GM23338 (cell line): ENCODE results near the gene KREMEN2.

Experiments
- CREB1 ChIP-seq: fragments of 250-450 bp; sonication (Bioruptor Pico); IDR thresholded peaks from 2 replicates; pipeline ENCODE4 v1.5.0; 2020; ENCODE audit warnings: low read depth, mild to moderate bottlenecking, moderate library complexity
- EZH2 ChIP-seq: fragments of 200-600 bp; sonication (generic); IDR thresholded peaks from one replicate; pipeline ENCODE4 v1.8.0; 2017; ENCODE audit warnings: antibody characterized with exemption, mild to moderate bottlenecking, low read depth; ENCODE audit not compliant: unreplicated experiment
- EZH2phosphoT487 ChIP-seq: fragments of 200-600 bp; sonication (generic); IDR thresholded peaks from one replicate; pipeline ENCODE4 v1.8.1; 2018; ENCODE audit warnings: antibody characterized with exemption; ENCODE audit not compliant: unreplicated experiment
- JUNB ChIP-seq: IDR thresholded peaks from one replicate; pipeline ENCODE4 v1.6.1; 2016; ENCODE audit warnings: antibody characterized with exemption; ENCODE audit not compliant: unreplicated experiment
- NANOG ChIP-seq: IDR thresholded peaks from 2 replicates; pipeline ENCODE4 v1.6.1; 2016; ENCODE audit warnings: antibody characterized with exemption, borderline replicate concordance
- POLR2AphosphoS5 ChIP-seq: IDR thresholded peaks from 2 replicates; pipeline ENCODE4 v1.6.1; 2016; ENCODE audit warnings: antibody characterized with exemption, low read depth
- STAT1 ChIP-seq: IDR thresholded peaks from one replicate; pipeline ENCODE4 v1.6.1; 2016; ENCODE audit warnings: antibody characterized with exemption; ENCODE audit not compliant: unreplicated experiment
- ZNF114 ChIP-seq: fragments of 250-450 bp; sonication (Bioruptor Pico); IDR thresholded peaks from 2 replicates; pipeline ENCODE4 v1.5.0; 2020; ENCODE audit warnings: mild to moderate bottlenecking, moderate library complexity
- ZNF331 ChIP-seq: fragments of 250-450 bp; sonication (Bioruptor Pico); IDR thresholded peaks from 2 replicates; pipeline ENCODE4 v1.5.0; 2020; ENCODE audit warnings: low read depth, mild to moderate bottlenecking, moderate library complexity
- TF ChIP-seq, protein P1 (sequence below): IDR thresholded peaks from one replicate; pipeline ENCODE4 v1.6.1; 2018; ENCODE audit warnings: antibody characterized with exemption; ENCODE audit not compliant: unreplicated experiment
- TF ChIP-seq, protein P2 (sequence below), 2 experiments: fragments of 200-600 bp in 1 of 2; sonication (generic) in 1 of 2; conservative IDR thresholded peaks; 2 replicates each; pipeline versions ENCODE4 v1.5.1 to v1.6.1; 2016 to 2017; ENCODE audit warnings: antibody characterized with exemption in 2 of 2, low read depth in 2 of 2, mild to moderate bottlenecking in 2 of 2, moderate library complexity in 1 of 2
- TF ChIP-seq, protein P3 (sequence below): IDR thresholded peaks from 2 replicates; pipeline ENCODE4 v1.6.1; 2016; ENCODE audit warnings: antibody characterized with exemption
- TF ChIP-seq, protein P4 (sequence below): fragments of 250-450 bp; sonication (Bioruptor Pico); IDR thresholded peaks from 2 replicates; pipeline ENCODE4 v1.5.0; 2020; ENCODE audit warnings: mild to moderate bottlenecking, moderate library complexity

DNA sequence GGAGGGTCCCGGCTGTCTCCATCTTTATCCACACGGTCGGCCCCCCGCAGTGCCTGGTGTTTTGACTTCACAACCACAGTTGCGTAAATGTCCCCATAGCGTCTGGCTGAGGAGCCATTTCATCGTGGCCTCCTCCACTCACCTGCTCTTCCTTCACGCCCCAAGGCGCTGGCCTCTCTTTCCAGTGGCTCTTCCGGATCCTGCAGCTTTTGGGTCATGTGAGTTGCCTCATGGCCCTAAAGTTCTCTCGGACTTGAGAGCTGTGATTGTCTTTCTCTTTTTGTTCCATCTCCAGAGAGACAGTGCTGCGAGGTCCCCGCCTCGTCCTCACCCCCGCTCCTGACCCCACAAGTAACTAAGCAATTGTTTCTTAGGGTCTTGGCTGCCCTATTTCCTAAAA lies 29.6 kb upstream of the KREMEN2 start:
- TF ChIP-seq, protein P1, sequence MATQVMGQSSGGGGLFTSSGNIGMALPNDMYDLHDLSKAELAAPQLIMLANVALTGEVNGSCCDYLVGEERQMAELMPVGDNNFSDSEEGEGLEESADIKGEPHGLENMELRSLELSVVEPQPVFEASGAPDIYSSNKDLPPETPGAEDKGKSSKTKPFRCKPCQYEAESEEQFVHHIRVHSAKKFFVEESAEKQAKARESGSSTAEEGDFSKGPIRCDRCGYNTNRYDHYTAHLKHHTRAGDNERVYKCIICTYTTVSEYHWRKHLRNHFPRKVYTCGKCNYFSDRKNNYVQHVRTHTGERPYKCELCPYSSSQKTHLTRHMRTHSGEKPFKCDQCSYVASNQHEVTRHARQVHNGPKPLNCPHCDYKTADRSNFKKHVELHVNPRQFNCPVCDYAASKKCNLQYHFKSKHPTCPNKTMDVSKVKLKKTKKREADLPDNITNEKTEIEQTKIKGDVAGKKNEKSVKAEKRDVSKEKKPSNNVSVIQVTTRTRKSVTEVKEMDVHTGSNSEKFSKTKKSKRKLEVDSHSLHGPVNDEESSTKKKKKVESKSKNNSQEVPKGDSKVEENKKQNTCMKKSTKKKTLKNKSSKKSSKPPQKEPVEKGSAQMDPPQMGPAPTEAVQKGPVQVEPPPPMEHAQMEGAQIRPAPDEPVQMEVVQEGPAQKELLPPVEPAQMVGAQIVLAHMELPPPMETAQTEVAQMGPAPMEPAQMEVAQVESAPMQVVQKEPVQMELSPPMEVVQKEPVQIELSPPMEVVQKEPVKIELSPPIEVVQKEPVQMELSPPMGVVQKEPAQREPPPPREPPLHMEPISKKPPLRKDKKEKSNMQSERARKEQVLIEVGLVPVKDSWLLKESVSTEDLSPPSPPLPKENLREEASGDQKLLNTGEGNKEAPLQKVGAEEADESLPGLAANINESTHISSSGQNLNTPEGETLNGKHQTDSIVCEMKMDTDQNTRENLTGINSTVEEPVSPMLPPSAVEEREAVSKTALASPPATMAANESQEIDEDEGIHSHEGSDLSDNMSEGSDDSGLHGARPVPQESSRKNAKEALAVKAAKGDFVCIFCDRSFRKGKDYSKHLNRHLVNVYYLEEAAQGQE: no peak
- TF ChIP-seq, protein P2, sequence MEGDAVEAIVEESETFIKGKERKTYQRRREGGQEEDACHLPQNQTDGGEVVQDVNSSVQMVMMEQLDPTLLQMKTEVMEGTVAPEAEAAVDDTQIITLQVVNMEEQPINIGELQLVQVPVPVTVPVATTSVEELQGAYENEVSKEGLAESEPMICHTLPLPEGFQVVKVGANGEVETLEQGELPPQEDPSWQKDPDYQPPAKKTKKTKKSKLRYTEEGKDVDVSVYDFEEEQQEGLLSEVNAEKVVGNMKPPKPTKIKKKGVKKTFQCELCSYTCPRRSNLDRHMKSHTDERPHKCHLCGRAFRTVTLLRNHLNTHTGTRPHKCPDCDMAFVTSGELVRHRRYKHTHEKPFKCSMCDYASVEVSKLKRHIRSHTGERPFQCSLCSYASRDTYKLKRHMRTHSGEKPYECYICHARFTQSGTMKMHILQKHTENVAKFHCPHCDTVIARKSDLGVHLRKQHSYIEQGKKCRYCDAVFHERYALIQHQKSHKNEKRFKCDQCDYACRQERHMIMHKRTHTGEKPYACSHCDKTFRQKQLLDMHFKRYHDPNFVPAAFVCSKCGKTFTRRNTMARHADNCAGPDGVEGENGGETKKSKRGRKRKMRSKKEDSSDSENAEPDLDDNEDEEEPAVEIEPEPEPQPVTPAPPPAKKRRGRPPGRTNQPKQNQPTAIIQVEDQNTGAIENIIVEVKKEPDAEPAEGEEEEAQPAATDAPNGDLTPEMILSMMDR (conservative IDR thresholded peaks at IDR 0.05; ENCODE audit: low read depth in 2 of 2): no peak
- TF ChIP-seq POLR2AphosphoS5 (no peak), EZH2phosphoT487 (no peak), CREB1 (CRISPR knock-in tag) (no peak), EZH2 (no peak), JUNB (no peak), ZNF114 (CRISPR knock-in tag) (no peak), NANOG (no peak), ZNF331 (no peak), STAT1 (no peak)
- TF ChIP-seq, protein P3, sequence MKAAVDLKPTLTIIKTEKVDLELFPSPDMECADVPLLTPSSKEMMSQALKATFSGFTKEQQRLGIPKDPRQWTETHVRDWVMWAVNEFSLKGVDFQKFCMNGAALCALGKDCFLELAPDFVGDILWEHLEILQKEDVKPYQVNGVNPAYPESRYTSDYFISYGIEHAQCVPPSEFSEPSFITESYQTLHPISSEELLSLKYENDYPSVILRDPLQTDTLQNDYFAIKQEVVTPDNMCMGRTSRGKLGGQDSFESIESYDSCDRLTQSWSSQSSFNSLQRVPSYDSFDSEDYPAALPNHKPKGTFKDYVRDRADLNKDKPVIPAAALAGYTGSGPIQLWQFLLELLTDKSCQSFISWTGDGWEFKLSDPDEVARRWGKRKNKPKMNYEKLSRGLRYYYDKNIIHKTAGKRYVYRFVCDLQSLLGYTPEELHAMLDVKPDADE: no peak
- TF ChIP-seq, protein P4, sequence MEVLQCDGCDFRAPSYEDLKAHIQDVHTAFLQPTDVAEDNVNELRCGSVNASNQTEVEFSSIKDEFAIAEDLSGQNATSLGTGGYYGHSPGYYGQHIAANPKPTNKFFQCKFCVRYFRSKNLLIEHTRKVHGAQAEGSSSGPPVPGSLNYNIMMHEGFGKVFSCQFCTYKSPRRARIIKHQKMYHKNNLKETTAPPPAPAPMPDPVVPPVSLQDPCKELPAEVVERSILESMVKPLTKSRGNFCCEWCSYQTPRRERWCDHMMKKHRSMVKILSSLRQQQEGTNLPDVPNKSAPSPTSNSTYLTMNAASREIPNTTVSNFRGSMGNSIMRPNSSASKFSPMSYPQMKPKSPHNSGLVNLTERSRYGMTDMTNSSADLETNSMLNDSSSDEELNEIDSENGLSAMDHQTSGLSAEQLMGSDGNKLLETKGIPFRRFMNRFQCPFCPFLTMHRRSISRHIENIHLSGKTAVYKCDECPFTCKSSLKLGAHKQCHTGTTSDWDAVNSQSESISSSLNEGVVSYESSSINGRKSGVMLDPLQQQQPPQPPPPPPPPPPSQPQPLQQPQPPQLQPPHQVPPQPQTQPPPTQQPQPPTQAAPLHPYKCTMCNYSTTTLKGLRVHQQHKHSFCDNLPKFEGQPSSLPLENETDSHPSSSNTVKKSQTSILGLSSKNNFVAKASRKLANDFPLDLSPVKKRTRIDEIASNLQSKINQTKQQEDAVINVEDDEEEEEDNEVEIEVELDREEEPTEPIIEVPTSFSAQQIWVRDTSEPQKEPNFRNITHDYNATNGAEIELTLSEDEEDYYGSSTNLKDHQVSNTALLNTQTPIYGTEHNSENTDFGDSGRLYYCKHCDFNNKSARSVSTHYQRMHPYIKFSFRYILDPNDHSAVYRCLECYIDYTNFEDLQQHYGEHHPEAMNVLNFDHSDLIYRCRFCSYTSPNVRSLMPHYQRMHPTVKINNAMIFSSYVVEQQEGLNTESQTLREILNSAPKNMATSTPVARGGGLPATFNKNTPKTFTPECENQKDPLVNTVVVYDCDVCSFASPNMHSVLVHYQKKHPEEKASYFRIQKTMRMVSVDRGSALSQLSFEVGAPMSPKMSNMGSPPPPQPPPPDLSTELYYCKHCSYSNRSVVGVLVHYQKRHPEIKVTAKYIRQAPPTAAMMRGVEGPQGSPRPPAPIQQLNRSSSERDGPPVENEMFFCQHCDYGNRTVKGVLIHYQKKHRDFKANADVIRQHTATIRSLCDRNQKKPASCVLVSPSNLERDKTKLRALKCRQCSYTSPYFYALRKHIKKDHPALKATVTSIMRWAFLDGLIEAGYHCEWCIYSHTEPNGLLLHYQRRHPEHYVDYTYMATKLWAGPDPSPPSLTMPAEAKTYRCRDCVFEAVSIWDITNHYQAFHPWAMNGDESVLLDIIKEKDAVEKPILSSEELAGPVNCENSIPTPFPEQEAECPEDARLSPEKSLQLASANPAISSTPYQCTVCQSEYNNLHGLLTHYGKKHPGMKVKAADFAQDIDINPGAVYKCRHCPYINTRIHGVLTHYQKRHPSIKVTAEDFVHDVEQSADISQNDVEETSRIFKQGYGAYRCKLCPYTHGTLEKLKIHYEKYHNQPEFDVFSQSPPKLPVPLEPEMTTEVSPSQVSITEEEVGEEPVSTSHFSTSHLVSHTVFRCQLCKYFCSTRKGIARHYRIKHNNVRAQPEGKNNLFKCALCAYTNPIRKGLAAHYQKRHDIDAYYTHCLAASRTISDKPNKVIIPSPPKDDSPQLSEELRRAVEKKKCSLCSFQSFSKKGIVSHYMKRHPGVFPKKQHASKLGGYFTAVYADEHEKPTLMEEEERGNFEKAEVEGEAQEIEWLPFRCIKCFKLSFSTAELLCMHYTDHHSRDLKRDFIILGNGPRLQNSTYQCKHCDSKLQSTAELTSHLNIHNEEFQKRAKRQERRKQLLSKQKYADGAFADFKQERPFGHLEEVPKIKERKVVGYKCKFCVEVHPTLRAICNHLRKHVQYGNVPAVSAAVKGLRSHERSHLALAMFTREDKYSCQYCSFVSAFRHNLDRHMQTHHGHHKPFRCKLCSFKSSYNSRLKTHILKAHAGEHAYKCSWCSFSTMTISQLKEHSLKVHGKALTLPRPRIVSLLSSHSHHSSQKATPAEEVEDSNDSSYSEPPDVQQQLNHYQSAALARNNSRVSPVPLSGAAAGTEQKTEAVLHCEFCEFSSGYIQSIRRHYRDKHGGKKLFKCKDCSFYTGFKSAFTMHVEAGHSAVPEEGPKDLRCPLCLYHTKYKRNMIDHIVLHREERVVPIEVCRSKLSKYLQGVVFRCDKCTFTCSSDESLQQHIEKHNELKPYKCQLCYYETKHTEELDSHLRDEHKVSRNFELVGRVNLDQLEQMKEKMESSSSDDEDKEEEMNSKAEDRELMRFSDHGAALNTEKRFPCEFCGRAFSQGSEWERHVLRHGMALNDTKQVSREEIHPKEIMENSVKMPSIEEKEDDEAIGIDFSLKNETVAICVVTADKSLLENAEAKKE (CRISPR knock-in tag): no peak
